HG03521 (cell line): ENCODE results near the gene EIF2S2.

Experiments
- ATAC-seq: cut with Tn5 transposase; IDR thresholded peaks from one replicate; pipeline ENCODE4 v1.9.1; 2021; ENCODE audit warnings: mild to moderate bottlenecking, moderate library complexity; ENCODE audit not compliant: unreplicated experiment

EIF2S2 gene

DNA sequence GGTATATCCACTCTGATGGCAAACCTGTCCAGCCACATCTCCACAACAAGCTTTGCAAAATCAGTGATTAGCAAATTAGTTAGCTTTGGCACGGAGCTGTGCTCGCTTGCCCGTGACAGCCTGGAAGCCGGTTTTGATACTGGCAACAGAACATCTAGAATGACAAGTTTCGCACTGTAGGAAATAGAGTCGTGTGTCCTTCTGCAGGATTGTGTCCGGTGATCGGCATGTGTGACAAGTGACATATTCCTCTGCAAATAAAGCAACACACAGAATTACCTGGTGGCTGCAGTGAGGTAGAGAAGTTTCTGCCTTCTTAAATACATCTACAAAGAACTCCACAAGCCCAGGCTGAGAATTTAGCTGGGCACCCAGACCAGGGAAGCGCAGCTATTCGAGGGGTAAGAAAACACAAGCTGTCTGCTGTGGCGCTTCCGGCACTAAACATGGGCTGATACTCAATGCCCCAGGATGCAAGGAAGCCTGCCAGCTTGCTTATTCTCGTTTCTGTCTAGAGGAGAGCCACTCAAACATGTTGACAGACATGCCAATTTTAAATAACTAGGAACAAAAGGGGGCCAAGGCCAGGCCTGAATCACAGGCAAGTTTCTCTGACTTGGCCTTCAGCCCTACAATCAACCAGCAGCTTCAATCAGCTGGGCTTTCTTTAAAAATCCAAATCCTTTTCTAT, 22.2 kb downstream of the EIF2S2 start:
- ATAC-seq: no peak

DNA sequence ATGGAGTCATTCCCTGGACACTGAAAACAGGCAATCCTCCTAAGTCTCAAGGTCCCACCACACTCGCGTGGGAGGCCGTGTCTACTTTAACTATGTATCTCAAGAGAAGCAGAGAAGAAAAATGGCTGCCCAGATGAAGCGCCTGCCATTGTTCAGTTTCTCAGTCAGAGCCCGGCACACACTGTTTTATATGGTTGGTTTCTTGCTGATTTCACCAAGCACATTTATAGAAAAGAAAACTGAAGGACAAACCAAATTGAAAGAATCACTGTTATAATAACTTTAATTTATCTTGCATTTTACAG, 22.9 kb downstream of the EIF2S2 start:
- ATAC-seq: no peak

DNA sequence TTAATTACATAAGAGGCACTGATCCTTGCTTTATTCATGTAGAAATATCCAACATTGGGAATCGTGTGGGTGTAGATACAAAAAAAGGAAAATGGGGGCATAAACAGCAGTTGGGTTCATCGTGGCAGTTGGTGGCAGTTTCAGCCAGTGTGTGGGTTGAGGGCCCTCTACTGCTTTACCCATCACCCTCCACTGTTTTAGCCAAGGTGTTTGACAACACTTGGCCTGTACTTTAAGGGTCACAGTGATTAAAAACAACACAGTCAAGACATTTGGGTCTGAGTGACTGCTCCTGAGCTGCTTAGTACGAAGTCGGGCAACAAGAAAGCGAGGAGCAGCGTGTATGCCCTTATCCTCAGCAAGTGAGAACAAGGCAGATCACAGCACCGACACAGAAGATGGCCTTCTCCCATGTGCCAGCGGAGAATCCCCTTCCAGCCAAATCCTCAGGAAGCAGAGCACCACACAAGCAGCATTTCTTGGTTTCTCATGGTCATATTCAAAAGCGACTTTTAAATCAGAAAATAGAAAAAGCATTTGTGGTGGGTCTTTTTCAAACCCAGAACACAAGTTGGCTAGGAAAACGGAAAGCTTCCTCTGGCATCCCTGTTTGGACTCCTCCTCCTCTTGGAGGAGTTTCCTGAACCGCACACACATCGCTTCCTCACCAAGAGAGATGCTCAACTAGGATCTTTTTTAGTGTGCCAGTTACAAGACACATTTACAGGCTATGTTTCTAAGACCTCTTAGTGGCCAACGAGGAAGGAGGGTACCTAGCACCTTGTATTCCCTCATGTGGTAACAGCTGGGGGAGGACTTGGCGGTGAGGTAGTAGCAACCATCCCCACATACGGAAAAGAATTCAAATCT, 23.5 kb downstream of the EIF2S2 start:
- ATAC-seq: no peak

DNA sequence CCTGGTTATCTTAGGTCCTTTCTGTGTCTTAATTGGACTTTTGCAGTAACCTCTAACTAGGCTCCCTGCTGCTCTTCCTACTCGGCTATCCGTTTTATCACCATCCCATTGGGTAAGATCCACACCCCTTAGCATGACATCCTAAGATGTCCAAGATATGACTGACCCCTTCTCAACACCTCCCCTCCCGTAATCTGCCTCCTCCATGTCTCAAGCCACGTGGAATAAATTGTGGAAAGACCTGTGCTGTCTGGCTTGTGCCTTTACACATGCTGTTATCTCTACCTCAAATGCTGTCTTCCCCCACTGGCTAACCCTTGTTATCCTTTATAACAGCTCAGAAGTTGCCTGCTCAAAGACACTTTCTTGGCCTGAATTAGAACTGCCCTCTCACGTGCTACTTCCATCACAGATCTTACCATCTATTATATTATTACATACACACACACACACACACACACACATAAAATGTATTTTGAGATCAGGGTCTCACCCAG, 26.5 kb downstream of the EIF2S2 start:
- no peak for ATAC-seq

DNA sequence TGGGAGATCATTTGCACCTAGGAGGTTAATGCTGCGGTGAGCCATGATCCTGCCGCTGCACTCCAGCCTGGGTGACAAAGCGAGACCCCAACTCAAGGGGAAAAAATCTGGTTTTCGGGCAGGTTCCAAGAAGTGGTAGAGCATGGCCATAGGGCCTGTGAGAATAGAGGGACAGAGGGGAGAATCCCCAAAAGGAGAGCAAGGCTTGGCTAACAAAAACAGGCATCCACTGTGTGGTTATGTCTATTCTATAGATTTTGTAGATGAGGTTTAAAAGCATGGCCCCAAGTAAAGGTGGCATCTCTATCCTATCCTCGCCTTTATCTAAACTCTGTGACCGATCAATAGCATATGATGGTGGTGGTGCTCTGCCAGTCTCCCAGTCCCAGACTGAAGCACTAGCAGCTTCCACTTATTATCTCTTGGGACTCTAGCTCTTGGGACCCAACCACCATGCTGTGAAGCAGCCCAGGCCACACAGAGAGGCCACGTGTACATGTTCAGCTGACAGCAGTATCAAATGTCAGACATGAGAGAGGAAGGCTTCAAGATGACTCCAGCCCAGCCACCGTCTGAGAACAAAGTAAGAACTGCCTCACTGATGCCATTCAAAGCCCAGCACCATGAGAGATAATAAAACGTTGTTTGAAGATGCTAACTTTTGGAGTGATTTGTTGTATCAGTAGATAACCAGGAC, 27.7 kb downstream of the EIF2S2 start:
- no peak for ATAC-seq

DNA sequence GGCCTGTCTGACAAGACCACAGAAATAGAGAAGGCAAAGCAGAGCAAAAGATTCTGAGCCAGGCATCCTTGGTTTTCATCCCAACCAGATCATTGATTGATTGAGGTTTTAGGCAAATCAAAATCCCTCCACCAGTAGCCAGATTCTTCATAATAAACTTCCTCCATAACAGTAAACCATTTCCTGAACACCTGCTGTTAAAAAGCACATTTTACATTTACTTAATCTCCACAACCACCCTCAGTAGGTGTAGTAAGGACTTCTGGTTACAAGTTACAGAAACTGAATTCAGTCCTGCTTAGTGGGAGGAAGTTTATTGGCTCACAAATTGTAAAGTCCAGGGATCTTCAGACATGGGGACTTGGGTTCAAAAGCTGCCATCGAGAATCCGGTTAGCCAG, 28.3 kb downstream of the EIF2S2 start:
- ATAC-seq: no peak

DNA sequence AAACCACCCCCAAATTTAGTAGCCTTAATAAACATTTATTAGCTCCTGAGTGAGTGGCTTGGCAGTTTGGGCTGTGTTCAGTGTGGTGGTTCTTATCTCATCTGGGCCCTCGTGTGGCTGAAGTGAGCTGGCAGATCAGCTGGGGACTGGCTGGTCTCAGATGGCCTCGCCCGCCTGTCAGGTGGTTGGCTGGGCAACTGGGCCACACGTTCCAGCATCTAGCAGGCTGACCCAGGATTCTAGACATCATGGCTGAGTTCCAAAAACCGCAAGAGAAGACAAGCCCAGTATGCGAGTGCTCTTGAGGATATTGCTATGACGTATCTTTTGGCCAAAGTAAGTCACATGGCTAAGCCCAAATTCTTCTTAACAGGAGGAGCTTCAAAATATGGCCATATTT, 28.9 kb downstream of the EIF2S2 start:
- no peak for ATAC-seq

DNA sequence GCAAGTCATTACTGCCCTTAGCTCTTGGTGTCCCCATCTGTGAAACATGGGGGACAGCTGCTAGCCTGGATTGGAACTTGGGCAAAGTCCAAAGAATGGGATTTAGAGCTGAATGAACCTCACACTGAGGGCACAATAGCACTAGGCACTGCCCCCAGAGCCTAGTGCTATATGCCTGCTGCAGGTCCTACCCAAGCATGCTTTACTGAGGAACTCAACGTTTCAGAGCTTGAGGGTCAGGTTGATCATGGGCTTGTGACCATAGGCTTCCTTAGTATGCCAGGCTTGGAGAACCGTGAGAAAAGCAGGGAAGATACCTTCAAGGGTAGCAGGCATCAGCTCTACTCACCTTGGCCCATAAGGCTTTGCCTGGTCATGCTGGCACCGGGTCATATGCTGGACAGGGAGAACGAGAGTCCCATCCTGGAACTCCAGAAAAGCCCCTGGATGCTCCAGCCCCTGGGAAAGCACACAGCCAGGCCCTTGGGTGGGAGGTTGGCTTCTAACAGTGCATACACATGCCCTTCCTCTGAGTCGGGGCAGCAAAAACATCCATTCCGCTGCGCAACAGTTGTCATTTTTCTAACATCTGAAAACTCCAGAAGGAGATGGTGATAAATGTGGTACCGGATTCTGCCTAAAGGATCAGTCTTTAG, 29.7 kb downstream of the EIF2S2 start:
- no peak for ATAC-seq

DNA sequence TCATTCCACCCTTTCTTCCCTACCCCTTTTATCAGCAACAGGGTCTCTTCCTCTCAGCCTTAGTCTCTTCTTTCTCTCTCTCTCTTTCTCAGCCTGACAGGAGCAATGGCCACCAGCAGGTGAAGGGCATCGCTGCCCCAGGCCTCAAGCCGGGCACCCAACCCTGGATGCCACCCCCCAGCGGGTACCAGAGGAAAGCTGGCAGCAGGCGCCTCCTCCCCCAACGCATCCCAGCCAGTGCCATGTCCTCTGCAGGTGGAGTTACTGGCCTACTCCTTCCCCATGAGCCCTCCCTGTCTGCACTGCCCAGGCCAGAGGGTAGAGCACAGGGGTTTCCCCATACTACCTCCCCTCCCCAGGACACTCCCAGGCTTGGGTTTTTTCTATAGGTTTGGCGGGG, 32.2 kb downstream of the EIF2S2 start:
- no peak for ATAC-seq

DNA sequence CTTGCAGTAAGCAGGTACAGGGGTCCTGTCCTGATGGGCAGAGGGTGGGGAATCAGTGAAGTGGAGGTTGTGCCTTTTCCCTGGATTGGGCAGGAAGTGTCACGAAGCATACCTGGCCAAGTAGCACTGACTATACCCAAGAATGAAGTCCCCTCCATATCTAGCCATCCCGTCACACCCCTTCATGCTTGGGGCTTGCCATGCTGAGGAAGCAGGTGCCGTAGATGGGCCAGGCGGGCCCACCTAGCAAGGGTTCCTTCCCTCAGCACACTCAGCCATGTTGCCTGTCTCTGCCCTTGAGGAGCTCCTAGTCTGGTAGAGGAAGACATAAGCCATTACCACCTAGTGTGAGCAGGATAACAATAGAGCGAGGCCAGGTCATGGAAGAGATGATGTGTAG, 33.5 kb downstream of the EIF2S2 start:
- ATAC-seq: no peak

DNA sequence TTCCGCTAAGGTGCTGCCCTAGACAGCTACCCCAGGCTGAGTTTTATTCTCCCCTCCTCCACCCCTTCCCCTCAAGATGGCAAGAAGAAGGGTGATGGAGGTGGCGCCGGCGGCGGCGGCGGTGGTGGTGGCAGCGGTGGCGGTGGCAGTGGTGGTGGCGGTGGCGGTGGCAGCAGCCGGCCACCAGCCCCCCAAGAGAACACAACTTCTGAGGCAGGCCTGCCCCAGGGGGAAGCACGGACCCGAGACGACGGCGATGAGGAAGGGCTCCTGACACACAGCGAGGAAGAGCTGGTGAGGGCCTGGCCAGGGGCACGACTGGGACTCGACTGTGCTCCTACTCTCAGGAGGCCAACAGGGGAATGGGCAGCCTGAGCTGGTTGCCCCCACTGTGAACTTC, 35.1 kb downstream of the EIF2S2 start:
- ATAC-seq: no peak

DNA sequence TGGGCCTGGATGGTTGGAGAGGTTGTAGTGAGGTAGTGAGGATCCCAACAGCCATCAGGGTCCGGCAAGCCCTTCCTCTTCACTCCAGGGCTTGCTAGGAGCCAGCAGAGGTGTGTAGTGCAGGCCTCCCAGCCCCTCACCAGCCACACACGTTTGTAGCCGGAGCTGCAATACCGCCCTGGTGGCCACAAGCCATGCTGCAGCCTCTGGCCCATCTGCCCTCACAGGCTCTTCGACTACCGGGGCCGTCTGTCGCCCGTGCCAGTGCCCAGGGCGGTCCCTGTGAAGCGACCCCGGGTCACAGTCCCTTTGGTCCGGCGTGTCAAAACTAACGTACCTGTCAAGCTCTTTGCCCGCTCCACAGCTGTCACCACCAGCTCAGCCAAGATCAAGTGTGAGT, 36.4 kb downstream of the EIF2S2 start:
- no peak for ATAC-seq

DNA sequence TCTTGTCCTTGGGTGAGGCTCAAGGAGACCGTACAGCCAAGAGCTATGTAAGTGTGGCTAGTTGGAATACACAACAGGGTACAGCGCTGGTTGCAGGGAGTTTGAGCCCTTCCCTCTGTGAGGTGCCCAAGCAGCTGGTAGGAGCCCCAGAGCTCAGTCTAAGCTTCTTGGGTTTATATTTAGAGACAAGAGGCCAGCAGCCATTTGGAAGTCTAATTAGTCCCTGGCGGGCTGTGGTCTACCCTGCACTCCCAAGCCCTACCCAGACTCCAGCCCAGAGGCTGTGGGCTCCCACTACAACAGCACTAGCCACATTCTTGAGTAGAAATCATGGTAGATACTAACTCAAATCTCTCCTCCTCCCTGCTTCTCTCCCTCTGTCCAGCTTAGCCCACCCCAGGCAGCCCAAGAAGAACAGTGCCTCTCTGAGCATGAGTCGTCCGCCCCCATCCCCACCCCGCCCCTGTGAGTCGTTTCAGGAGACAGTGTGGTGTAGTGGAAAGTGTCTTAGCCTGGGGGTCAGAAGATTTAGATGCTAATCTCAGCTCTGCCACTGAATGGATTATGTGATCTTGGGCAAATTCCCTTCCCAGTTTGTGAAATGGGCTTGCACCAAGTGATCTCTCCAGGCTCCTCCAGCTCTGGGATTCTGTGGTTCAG, 37.8 kb downstream of the EIF2S2 start:
- no peak for ATAC-seq

DNA sequence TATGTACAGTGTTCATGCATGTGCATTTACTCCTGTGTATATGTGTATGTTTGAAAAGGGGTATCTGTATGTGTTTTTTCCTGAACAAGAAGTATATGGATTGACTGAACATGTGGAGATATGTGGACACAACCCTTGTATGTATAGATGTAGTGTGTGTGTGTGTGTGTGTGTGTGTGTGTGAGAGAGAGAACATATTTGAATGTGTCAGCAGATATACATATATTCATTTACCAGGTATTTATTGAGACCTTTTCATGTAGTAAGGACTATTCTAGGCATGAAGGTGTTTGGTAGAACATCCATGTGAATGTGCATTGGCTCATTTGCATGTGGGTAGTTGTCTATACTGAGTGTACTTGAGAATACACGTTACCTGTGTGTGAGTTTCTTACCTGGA, 39.3 kb downstream of the EIF2S2 start:
- no peak for ATAC-seq

DNA sequence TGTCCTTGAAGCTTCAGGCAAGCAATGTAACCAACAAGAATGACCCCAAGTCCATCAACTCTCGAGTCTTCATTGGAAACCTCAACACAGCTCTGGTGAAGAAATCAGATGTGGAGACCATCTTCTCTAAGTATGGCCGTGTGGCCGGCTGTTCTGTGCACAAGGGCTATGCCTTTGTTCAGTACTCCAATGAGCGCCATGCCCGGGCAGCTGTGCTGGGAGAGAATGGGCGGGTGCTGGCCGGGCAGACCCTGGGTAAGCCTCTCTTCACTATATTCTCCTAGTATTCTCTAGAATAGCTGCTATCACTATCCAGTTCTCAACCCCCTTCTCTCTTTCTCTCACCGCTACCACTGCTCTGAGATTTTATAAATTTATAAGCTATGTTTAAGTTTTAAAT, 40.0 kb downstream of the EIF2S2 start:
- ATAC-seq: no peak

DNA sequence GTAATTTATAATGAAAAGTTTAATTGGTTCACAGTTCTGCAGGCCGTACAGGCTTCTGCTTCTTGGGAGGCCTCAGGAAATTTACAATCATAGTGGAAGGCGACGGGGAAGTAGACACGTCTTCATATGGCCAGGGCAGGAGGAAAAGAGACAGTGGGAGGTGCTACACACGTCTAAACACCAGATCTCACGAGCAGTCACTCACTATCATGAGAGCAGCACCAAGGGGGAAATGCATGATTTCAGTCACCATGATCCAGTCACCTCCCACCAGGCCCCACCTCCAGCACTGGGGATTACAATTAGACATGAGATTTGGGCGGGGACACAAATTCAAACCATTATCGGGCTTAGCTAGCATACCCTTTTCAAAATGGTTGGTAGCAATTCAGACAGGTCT, 41.2 kb downstream of the EIF2S2 start:
- no peak for ATAC-seq

DNA sequence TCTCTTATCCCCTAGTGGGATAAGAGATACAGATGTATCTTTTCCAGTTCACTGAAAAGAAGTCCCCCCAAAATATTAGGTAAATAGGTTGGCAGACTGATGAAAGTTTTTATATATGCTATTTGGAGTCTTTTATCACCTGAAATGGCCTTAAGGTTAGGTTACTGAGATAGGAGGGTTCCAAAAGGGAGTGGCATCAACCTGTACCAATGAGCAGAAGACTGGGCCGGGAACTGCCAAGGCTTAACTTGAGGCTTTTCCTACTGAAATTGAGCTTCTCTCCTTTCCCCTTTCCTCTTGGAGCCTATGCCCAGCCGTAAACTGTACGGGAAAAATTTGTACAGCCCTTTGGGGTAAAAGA, 42.0 kb downstream of the EIF2S2 start:
- no peak for ATAC-seq

DNA sequence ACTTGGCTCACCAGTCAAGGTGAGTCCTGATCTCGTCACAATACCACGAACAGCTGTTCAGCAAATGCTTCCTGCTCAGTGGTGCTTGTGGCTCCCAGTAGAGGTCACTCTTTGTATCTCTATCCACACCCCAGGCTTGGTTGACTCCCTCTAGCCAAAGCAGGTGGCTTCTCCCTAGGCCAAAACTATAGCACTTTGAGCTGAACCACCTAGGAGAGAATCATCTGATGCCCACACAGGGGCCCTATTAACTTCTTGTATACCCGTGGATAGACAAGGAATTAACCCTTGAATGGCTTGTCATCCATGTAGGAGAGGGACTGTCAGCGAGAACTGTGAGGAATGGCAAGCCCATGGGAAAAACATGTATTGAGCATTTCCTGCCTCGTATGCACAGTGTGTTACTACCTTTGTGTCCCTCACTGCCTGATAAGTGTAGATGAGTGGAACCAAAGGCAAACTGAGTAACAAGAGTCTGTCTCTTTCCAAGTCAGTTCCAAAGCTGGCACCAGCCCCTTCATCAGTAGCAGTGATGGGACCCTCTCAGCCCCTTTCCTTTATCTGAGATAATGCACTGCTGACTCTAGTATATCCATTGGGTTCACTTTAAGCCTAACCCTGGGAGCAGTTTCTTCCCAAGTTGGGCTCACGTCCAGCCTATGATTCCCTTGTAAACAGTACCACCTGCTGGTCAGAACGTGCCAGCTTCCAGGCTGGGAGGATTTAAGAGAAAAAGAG, 42.5 kb downstream of the EIF2S2 start:
- ATAC-seq: peak; percentile 51

DNA sequence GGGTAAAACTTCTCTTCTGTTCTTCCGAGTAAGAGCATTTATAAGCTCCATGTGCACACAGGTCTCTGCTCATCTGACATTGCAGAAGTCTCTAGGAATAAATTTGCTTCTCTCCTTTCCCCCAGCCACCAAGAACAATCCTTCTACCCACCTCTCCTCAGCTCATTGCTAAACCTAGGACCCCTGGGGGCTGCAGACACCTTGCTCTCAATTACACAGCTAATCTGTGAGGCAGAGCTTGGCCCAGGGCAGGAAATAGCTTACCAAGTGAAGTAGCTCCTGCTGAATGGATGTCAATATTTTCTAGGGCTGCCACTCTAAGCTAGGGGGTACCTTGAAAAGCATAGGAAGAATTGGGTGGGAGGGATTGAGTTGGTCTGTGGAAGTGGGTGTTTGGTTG, 44.0 kb downstream of the EIF2S2 start:
- no peak for ATAC-seq

DNA sequence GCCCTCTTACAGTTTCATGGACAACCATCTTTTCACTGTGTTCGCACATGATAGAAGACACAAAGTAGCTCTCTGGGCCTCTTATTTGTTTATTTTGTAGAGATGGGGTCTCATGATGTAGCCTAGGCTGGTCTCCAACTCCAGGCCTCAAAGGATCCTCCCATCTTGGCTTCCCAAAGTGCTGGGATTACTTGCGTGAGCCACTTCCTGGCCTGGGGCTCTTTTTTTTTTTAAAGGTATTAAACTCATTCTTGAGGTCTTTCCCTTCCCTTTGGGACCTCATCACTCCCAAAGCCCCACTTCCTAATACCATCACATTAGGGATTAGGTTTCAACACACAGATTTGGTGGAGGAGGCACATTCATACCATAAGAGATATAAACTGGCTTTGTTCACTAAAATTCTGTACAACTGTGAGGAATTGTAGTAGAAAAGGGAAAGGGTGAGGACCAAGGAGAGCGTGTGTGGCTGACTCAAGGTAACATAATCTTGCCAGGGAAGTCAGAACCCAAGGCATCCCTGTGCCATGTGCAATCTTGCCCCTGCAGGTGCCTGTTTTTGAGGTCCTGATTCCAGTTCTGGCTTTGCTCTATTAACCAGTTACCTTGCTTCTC, 45.5 kb downstream of the EIF2S2 start:
- ATAC-seq: no peak
